Stimulated activated CD8-positive, alpha-beta memory T cell treated with anti-CD3 and anti-CD28 coated beads, Interleukin-12 subunit alpha, Interleukin-12 subunit beta, amount 100 ng/mL, for 1 hour (primary cell): Measurements from ENCODE around the gene PLCH1.

Experiments used
- DNase-seq: peaks from one replicate; pipeline ENCODE4 v3.0.0-alpha.2; 2020; ENCODE audit warnings: low read depth

PLCH1 gene

DNA sequence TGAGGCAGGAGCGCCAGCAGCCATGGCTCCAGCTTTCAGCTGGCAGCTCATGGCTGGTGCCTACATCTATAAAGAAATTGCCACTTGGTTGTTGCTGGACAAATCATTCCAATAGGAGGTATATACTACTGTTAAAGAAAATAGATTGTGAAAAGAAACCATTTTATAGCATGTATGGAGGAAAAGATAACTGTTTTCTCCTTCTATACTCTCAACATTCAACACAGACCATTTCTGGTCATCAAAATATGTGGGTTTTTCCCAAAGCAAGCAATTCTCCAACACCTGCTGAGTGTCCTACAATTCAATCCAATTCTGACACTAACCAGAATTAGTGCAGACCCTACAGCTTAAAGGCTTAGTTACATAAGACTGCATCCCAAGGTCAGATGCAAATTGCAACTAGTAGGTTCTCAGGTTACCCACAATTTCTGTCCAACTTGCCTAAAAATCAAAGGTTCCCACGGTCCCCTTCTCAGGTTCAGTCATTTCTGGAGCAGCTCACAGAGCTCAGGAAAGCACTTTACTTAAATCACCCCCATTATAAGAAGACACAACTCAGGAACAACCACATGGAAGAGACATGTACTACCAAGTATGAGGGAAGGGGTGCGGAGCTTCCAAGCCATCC, 409.0 kb downstream of the PLCH1 start:
- no peak for DNase-seq

DNA sequence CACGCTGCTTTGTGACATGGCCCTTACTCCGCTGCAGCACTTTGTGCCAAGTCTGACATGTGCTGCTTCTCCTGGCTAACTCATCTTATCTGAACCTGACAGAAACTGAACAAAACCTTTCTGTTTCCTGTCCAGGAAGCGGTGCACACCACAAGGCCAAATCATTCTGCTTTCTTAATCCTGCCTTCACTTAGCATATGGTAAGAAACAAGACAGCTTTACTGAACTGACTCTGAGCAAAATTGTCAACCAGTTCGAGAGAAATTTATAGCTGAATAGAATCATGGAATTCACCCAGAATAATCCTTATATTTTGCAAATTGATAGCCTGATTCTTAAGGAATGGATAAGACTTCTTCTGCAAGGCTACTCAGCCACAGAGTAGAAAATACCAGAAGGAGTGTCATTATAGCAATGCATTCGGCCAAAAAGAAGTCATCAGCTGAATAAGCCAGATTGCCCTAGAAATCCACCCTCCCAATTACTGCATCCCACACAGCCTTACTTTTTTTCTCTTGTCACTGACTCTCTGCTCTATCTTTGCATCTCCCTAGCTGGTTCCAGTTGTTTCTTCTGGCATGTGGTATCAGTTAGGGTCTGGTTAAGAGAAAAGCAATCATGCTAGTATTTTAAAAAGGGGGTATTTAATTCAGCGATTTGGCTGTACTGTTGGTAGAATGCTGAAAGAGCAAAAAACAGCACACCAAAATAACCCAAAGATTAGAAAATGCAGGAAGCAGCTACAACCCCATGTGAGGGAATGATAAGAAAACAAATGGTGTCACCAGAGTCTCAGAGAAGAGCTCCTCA, 409.8 kb downstream of the PLCH1 start:
- no peak for DNase-seq

DNA sequence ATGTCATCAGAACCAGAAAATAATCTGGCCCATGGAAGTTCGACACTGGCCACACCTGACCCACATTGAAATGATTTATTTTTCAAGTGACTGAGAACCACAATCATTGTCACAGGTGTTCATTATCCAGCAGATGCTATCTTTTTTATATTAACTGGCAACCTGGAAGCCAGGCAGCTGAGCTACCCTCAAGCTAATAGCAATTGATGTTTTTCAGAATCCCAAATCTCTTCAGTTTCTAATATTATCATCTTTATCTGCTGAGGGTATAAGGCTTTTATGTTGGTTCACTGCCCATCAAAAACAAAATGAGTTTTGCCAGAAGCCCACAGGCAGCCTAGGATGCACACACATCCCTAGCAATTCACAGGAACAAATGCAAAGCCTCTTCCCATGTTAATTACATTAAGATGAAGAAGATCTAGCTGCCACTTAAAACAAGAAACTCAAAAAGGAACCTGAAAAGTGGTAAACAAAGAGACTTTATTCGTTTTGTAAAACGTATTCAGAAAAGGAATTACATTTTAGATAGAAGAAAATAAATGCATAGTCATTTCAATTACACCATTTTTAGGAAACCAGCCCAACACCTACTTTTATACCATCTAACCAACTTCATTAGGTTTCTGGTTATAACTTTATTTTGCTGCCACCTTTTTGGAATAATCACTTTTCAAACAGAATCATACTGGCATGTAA, 410.5 kb downstream of the PLCH1 start:
- DNase-seq: no peak

DNA sequence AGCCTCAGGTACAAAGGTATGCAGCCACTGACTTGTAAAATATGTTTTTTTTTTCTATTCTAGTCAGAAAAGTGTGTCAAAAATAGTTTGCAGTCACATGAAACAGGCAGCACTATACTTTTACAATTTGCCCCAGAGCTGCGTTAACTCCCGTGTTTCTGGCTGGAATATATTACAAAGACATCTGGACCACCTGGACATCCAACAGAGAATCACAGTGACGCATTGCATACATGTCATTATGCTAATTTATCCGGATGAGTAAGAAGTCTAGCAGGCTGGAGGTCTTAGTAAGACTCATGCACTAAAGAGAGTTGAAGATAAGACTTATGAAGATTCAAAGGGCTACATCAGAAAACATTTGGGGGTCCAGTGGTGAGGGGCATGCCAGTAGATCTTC, 412.2 kb downstream of the PLCH1 start:
- DNase-seq: no peak

DNA sequence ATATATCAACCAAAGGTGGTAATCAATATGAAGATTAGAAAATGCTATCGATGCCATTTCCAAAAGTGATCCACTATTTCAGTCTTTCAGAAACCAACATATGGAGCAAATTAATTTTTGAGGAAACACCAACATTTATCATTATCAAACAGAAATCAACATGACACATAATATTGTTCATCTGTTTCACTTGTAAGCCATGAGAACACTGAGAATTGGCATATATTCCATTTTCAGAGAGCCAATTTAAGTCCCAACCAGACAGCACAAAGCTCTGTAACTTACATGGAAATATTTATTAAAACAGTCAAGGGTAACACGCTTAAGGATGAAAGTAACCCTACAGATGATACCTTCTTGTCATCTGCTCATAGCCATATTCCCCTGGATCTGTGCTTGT, 413.8 kb downstream of the PLCH1 start:
- no peak for DNase-seq

DNA sequence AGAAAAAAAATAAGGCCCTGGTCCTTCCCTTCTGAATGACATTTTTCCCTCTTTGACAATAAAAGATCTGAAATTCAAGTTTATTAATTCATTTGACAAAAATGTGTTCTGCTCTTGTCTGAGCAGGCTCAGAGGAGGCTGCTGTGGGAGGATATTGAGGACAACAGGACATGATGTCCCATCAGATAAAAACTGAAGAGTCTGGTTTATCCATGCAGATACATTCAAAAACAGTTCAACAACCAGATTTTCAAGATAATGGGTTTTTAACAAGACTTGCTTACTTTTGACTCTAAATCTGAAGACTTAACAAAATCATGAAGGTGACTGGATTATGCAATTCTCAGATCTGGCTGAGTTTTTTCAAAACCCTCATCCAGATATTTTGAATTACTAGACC, 414.5 kb downstream of the PLCH1 start:
- DNase-seq: no peak

DNA sequence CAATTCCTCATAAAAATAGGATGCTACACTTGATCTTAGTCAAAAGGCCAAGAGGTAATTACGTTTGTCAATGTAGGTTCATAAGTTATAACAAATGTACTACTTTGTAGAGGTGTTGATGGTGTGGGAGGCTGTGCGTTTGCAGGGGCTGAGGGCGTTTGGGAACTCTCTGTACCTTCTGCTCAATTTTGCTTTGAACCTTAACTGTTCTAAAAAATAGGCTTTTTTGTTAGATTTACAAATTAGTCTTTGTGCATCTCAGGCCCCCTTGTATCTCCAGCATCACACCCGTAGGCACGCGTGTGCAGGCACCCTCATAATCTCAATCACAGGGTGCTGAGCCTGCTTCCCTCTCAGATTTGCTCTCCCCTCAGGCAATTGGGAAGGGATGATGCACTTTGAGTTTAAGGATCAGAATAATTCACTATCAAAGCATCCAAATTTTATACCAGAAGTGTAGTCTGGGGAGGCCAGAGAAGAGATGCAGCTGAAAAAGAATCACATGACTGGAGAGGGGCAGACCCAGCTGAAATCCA, 415.3 kb downstream of the PLCH1 start:
- DNase-seq: no peak

DNA sequence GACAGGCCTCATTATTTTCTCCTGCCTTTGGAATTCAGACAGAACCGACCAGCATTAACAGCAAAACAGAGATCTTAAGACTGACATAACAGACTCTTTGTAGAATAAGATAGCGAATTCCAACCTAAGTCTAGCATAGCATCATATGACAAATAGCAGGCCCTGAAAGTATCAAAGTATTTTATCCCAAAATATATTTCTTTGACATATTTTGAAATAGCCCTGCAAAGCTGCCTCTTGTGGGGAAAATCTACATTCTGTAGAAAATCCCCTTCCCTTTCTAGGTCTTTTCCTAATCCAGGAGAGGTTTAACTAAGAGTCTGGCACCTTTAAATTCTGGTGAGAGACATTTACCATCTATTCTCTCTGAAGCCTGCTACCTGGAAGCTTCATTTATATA, 417.0 kb downstream of the PLCH1 start:
- DNase-seq: no peak

DNA sequence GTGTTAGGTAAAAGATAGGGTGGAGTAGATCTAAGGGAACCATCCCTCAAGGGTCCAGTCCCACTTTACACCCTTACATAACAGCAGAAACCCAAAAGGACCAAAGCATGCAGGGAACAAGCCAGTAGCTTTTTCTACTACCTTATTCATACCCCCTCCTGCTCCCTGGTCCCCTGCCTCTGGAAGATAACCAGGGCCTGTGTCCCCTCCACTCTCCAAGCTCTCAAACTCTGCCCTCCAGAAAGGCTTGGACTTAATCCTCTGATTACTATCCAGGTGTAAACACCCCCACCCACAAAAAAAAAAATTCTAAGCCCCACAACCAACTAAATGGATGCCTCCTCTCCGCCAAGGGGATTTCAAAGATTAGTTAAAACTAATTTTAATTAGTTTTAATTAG, 417.4 kb downstream of the PLCH1 start:
- no peak for DNase-seq

DNA sequence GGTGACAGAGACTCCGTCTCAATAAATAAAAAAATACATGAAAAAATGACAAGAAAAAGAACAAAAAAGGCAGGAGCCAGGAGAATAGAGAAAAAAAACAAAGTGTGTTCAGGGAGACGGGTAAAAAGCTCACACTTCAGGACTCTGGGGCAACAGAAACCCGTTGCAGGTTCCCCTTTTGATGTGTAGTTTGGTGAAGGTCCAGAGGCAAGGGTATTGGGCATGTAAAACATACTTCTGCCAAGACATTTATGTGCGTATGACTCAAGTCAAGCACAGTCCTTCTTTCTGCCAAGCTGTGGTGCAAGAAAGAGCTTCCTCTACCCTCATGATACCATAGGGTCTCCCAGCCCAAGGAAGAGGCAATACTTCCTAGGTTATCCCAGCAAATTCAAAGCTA, 418.0 kb downstream of the PLCH1 start:
- no peak for DNase-seq

DNA sequence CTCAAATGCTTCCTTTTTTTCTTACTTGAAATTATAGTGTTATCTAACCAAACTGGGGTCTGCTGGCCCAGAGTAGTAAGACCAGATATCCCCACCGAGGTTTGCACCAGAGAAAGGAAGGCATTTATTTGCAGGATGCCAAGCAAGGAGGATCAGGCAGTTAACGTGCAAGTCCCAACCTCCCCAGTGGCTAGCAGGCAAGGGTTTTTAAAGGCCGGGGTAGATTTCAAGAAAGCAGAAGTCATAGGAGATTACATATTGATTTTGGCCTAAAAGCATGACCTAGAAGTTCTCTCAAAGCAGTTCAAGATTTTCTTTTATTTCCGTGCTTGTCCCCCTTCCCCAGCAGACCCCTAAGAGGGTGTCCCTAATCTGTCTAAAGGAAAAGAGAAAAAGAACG, 418.6 kb downstream of the PLCH1 start:
- DNase-seq: no peak
